HCT116 (cell line): ENCODE measurements around the gene CCDC117. TPM values are rescaled to one million over a fixed set of nuclear protein-coding genes. Genes with fewer than 3 reads are reported as not detected.

Experiments used
- ATAC-seq: fragments of 200-7000 bp; cut with Tn5 transposase; 2 replicates; pipeline ENCODE4 v1.9.1; 2020; ENCODE audit warnings: mild to moderate bottlenecking, moderate library complexity
- BruUV-seq: library from RNA; stranded (reverse); fragments of 400-500 nt; replicated peaks from 2 replicates; lab custom pipeline; 2021; lab: Mats Ljungman, UMichigan
- CTCF ChIA-PET: fragments of 300-600 bp; sonication (Branson Sonifier 250); formaldehyde crosslinking; loops from one replicate; lab custom pipeline; 2021; ENCODE audit warnings: antibody characterized with exemption; lab: Charles Lee
- POLR2A ChIA-PET: fragments of 300-600, 350-600 bp; sonication (Branson Sonifier 250); formaldehyde crosslinking; loops from one replicate; lab custom pipeline; 2021; ENCODE audit warnings: antibody characterized with exemption; lab: Charles Lee
- RAD21 ChIA-PET, 2 experiments: fragments of 300-600 bp; sonication (Branson Sonifier 250); formaldehyde crosslinking; loops; one replicate each; lab custom pipeline; 2023; ENCODE audit warnings: low total read pairs in 2 of 2; ENCODE audit not compliant: uncharacterized antibody in 2 of 2, unreplicated experiment in 2 of 2, low non-redundant PET in 1 of 2; lab: Charles Lee
- DNase-seq: peaks from one replicate; pipeline ENCODE4 v3.0.0-alpha.2; 2010; ENCODE audit warnings: low read depth, low spot score
- H2AFZ ChIP-seq: fragments of 200-600 bp; shearing (Covaris generic), sonication (generic); 2 replicates; pipeline ENCODE4 v1.6.1; 2017; ENCODE audit warnings: low read depth, mixed run types, mixed read lengths, antibody characterized with exemption, low read length; ENCODE audit not compliant: poor library complexity, severe bottlenecking
- H3K27ac ChIP-seq: 2 replicates; pipeline ENCODE4 v1.5.1; 2012; ENCODE audit warnings: low read depth, low read length
- H3K27me3 ChIP-seq: fragments of 200-600 bp; sonication (generic); 2 replicates; pipeline ENCODE4 v1.6.1; 2016; ENCODE audit warnings: mixed run types, low read length, mixed read lengths; ENCODE audit not compliant: insufficient read depth
- H3K36me3 ChIP-seq, 2 experiments: fragments of 200-500 bp in 1 of 2; fragments of 200-600 bp in 1 of 2; sonication (Bioruptor generic) in 1 of 2; sonication (generic) in 1 of 2; 2 replicates each; pipeline versions ENCODE4 v1.5.1 to v1.6.1; 2014 to 2016; ENCODE audit warnings: low read length in 2 of 2, inconsistent platforms in 1 of 2, mixed read lengths in 1 of 2, mixed run types in 1 of 2; ENCODE audit not compliant: insufficient read depth in 2 of 2, control insufficient read depth in 1 of 2
- H3K4me1 ChIP-seq, 2 experiments: fragments of 200-600 bp in 1 of 2; sonication (generic) in 1 of 2; 2 replicates each; pipeline versions ENCODE4 v1.5.1 to v1.6.1; 2012 to 2017; ENCODE audit warnings: low read length in 2 of 2, inconsistent platforms in 1 of 2, mild to moderate bottlenecking in 1 of 2, mixed read lengths in 1 of 2, mixed run types in 1 of 2, moderate library complexity in 1 of 2; ENCODE audit not compliant: insufficient read depth in 2 of 2, control insufficient read depth in 1 of 2
- H3K4me2 ChIP-seq: fragments of 200-600 bp; sonication (generic); 2 replicates; pipeline ENCODE4 v1.6.1; 2017; ENCODE audit warnings: mixed run types, low read length, mixed read lengths
- H3K4me3 ChIP-seq, 2 experiments: fragments of 200-600 bp in 1 of 2; sonication (generic) in 1 of 2; replicated peaks in 1 of 2; 2 replicates each; pipeline ENCODE4 v1.5.1; 2011 to 2016; ENCODE audit warnings: low read length in 2 of 2, control low read depth in 1 of 2, low read depth in 1 of 2, mild to moderate bottlenecking in 1 of 2, mixed read lengths in 1 of 2, mixed run types in 1 of 2
- H3K79me2 ChIP-seq: fragments of 200-600 bp; sonication (generic); 2 replicates; pipeline ENCODE4 v1.6.1; 2017; ENCODE audit warnings: mild to moderate bottlenecking, mixed run types, low read length, moderate library complexity, mixed read lengths; ENCODE audit not compliant: insufficient read depth
- H3K9ac ChIP-seq: fragments of 200-600 bp; sonication (generic); 2 replicates; pipeline ENCODE4 v1.6.1; 2016; ENCODE audit warnings: low read length, mixed read lengths
- H3K9me2 ChIP-seq: fragments of 200-600 bp; sonication (generic), shearing (Covaris generic); 2 replicates; pipeline ENCODE4 v1.6.1; 2017; ENCODE audit warnings: mixed run types, mild to moderate bottlenecking, moderate library complexity; ENCODE audit not compliant: insufficient read depth
- H3K9me3 ChIP-seq, 2 experiments: fragments of 200-500 bp in 1 of 2; fragments of 200-600 bp in 1 of 2; sonication (Bioruptor generic) in 1 of 2; sonication (generic) in 1 of 2; 2 replicates each; pipeline ENCODE4 v1.6.1; 2014 to 2017; ENCODE audit warnings: low read length in 2 of 2, mixed read lengths in 2 of 2, inconsistent platforms in 1 of 2, low read depth in 1 of 2, mild to moderate bottlenecking in 1 of 2, mixed run types in 1 of 2, moderate library complexity in 1 of 2; ENCODE audit not compliant: control insufficient read depth in 1 of 2, insufficient read depth in 1 of 2
- H4K20me1 ChIP-seq: fragments of 200-600 bp; sonication (generic), shearing (Covaris generic); 2 replicates; pipeline ENCODE4 v1.6.1; 2017; ENCODE audit warnings: mixed run types, mild to moderate bottlenecking, moderate library complexity; ENCODE audit not compliant: insufficient read depth
- CBX3 ChIP-seq: IDR thresholded peaks from 2 replicates; pipeline ENCODE4 v1.6.1; 2012; ENCODE audit warnings: low read depth
- CEBPB ChIP-seq: IDR thresholded peaks from 2 replicates; pipeline ENCODE4 v1.6.1; 2012; ENCODE audit warnings: low read depth
- EGR1 ChIP-seq: IDR thresholded peaks from 2 replicates; pipeline ENCODE4 v1.6.1; 2012; ENCODE audit warnings: low read depth
- EZH2phosphoT487 ChIP-seq: fragments of 200-600 bp; IDR thresholded peaks from 2 replicates; pipeline ENCODE4 v1.6.1; 2018; ENCODE audit warnings: antibody characterized with exemption, borderline replicate concordance
- FOSL1 ChIP-seq: IDR thresholded peaks from 2 replicates; pipeline ENCODE4 v1.6.1; 2012; ENCODE audit warnings: low read depth
- JUND ChIP-seq: IDR thresholded peaks from 2 replicates; pipeline ENCODE4 v1.6.1; 2012
- MAX ChIP-seq: IDR thresholded peaks from 2 replicates; pipeline ENCODE4 v1.6.1; 2012
- POLR2A ChIP-seq: IDR thresholded peaks from 2 replicates; pipeline ENCODE4 v1.7.0; 2011; ENCODE audit warnings: borderline replicate concordance; ENCODE audit not compliant: insufficient read depth, insufficient read length; ENCODE audit errors: extremely low read depth
- POLR2AphosphoS5 ChIP-seq: IDR thresholded peaks from 2 replicates; pipeline ENCODE4 v1.6.1; 2011; ENCODE audit warnings: mild to moderate bottlenecking, low read depth, low read length, moderate library complexity
- RAD21 ChIP-seq: IDR thresholded peaks from 2 replicates; pipeline ENCODE4 v1.6.1; 2012; ENCODE audit warnings: low read depth, mild to moderate bottlenecking
- SRF ChIP-seq: IDR thresholded peaks from 2 replicates; pipeline ENCODE4 v1.6.1; 2012; ENCODE audit warnings: low read depth
- TCF7L2 ChIP-seq: IDR thresholded peaks from 2 replicates; pipeline ENCODE4 v1.7.0; 2011; ENCODE audit warnings: borderline replicate concordance, inconsistent platforms; ENCODE audit not compliant: insufficient read depth, insufficient read length; ENCODE audit errors: extremely low read depth
- ZBTB33 ChIP-seq: IDR thresholded peaks from 2 replicates; pipeline ENCODE4 v1.6.1; 2011; ENCODE audit warnings: mild to moderate bottlenecking, low read length, moderate library complexity; ENCODE audit not compliant: insufficient replicate concordance; ENCODE audit errors: extremely low read depth
- ZFX ChIP-seq: fragments of 450-650 bp; IDR thresholded peaks from 2 replicates; pipeline ENCODE4 v1.6.1; 2017
- ZNF274 ChIP-seq: fragments of 200-500 bp; sonication (Bioruptor generic); IDR thresholded peaks from 2 replicates; pipeline ENCODE4 v1.6.1; 2014; ENCODE audit warnings: mild to moderate bottlenecking, low read depth, low read length, inconsistent platforms
- intact Hi-C: fragments of 100-400 bp; cut with micrococcal nuclease; formaldehyde crosslinking; loops from 2 replicates; pipeline ENCODE4 v1.10.0; 2022
- total RNA-seq: library from RNA; stranded (reverse); gene quantifications from one replicate; pipeline ENCODE4 v1.2.1, GENCODE V29; 2021; ENCODE audit not compliant: unreplicated experiment

The CCDC117 gene
- total RNA-seq, 1 experiment from 2014 or later = 22.1 TPM

- POLR2A ChIA-PET = interaction anchor here (0.7 kb wide), 1 partner anchor 19 kb away, joined by 4 read pairs; no protein-coding TSS in a partner anchor
Measured at GRCh38 chr22:28780296-28780695, 7.8 kb downstream of the CCDC117 start.

GRCh38 chr22:28783786-28784671 lies 11.5 kb downstream of the CCDC117 start:
- no peak for ATAC-seq
- Histone ChIP-seq H3K9ac (no peak overlapping the region), H3K4me2 (no peak overlapping the region), H3K9me3 (no peaks in the 10 kb centered on the region), H2AFZ (no peak overlapping the region), H3K9me2 (no peaks in the 10 kb centered on the region)
- CTCF ChIA-PET = interaction anchor here (1.1 kb wide), 1 partner anchor 183 kb away, joined by 3 read pairs; no protein-coding TSS in a partner anchor
- intact Hi-C loops = no loop called here
- BruUV-seq = no TSS peak
- TF ChIP-seq POLR2A = no peak
- no peak for TF ChIP-seq EZH2phosphoT487
- no peak for TF ChIP-seq TCF7L2
- TF ChIP-seq ZBTB33 = no peak
- no peak for TF ChIP-seq MAX
- TF ChIP-seq JUND = no peak
- no peak for TF ChIP-seq FOSL1
- TF ChIP-seq, all 23 proteins: peak for 0
- ChIA-PET RAD21 (interaction anchor here in 1 of 2 experiments (0.6 kb wide), 1 partner anchor 165 kb away, joined by 3 read pairs; no protein-coding TSS in a partner anchor), POLR2A (no interaction called here)
- Histone ChIP-seq H3K4me1 (no peaks in the 10 kb centered on the region), H3K27me3 (no peaks in the 10 kb centered on the region), H3K4me3 (no peak overlapping the region), H3K27ac (no peak overlapping the region), H3K36me3 (peaks cover 46 to 51% of the 10 kb centered on the region in 2 experiments), H3K79me2 (peaks cover 34% of the 10 kb centered on the region), H4K20me1 (no peaks in the 10 kb centered on the region)
- no peak for DNase-seq

More at GRCh38 chr22:28780296-28780695, 7.8 kb downstream of the CCDC117 start:
- no peak overlapping the region for H3K9ac ChIP-seq
- CTCF ChIA-PET = no interaction called here
- peaks cover 66% of the 10 kb centered on the region for H3K79me2 ChIP-seq
- intact Hi-C loops = no loop called here
- H3K4me2 ChIP-seq = no peak overlapping the region
- H3K4me3 ChIP-seq = no peak overlapping the region
- no peak overlapping the region for H3K27ac ChIP-seq
- DNase-seq = no peak
- H3K27me3 ChIP-seq = no peaks in the 10 kb centered on the region
- H4K20me1 ChIP-seq = no peaks in the 10 kb centered on the region
- H3K9me3 ChIP-seq = no peaks in the 10 kb centered on the region
- RAD21 ChIA-PET = no interaction called here
- H3K9me2 ChIP-seq = no peaks in the 10 kb centered on the region
- peaks cover 33 to 35% of the 10 kb centered on the region in 2 experiments for H3K36me3 ChIP-seq
- no peak for TF ChIP-seq EGR1
- no peak for TF ChIP-seq RAD21
- no peak for TF ChIP-seq ZFX
- TF ChIP-seq ZNF274 = no peak
- TF ChIP-seq CBX3 = no peak
- no peak for TF ChIP-seq JUND
- TF ChIP-seq CEBPB = no peak
- TF ChIP-seq SRF = no peak
- no peak for TF ChIP-seq POLR2AphosphoS5
- BruUV-seq = no TSS peak
- H3K4me1 ChIP-seq = no peaks in the 10 kb centered on the region
- ATAC-seq = no peak
- no peak overlapping the region for H2AFZ ChIP-seq
